GM13976 (cell line): Measurements from ENCODE around the gene MDM1.

ENCODE experiments used
- DNase-seq: peaks from one replicate; pipeline ENCODE4 v3.0.0; 2012; ENCODE audit warnings: low spot score
- in situ Hi-C: fragments of 300-500 bp; cut with MboI; formaldehyde crosslinking; loops from one replicate; pipeline ENCODE4 v1.12.0; 2022; ENCODE audit warnings: low sequenced_read_pairs, mixed read lengths, inconsistent platforms; ENCODE audit not compliant: unreplicated experiment
- TF ChIP-seq, protein P1 (sequence below): IDR thresholded peaks from 2 replicates; pipeline ENCODE4 v1.5.1; 2012; ENCODE audit warnings: borderline replicate concordance, mild to moderate bottlenecking; ENCODE audit not compliant: insufficient read depth; ENCODE audit errors: extremely low read depth, missing control alignments, control extremely low read depth

The MDM1 gene

DNA sequence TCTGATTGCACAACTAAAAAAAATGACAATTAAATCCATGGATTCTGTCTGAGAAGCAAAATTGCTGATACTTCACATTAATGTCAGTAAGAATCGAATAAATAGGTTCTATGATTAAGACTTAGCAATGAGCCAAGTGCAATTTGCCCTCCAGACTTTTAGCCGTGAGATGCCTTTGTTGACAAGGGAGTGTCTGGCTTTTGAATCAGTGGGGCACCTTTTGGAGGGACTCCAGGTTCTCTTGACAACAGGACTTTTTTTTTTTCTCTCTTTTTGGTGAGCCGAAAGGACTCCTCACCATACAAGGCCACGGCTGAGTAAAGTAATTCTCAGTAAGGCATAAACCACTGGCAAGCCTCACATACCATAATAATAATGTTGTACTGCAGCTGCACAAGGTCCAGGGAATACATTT lies 4.7 kb upstream of the MDM1 start:
- TF ChIP-seq, protein P1, sequence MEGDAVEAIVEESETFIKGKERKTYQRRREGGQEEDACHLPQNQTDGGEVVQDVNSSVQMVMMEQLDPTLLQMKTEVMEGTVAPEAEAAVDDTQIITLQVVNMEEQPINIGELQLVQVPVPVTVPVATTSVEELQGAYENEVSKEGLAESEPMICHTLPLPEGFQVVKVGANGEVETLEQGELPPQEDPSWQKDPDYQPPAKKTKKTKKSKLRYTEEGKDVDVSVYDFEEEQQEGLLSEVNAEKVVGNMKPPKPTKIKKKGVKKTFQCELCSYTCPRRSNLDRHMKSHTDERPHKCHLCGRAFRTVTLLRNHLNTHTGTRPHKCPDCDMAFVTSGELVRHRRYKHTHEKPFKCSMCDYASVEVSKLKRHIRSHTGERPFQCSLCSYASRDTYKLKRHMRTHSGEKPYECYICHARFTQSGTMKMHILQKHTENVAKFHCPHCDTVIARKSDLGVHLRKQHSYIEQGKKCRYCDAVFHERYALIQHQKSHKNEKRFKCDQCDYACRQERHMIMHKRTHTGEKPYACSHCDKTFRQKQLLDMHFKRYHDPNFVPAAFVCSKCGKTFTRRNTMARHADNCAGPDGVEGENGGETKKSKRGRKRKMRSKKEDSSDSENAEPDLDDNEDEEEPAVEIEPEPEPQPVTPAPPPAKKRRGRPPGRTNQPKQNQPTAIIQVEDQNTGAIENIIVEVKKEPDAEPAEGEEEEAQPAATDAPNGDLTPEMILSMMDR = no peak
- DNase-seq = no peak
- in situ Hi-C loops = no loop called here

DNA sequence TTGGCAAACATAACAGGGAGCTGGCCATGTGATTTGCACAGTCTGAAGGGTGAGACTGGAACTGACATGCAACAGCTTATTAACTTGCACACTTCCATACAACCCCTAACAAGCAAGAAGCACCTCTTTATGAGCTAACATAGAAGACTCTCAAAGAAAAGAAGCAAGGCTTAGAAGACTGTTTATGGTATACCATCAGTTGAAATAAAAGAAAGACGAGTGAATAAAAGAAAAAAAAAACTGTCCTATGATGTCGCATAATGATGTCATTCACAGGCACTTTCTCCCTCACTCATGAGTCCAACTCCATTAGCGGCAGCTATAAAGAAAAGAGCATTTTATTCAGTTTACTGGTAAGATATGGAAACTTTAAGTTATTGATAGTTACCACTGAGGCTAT lies 3.3 kb upstream of the MDM1 start:
- in situ Hi-C loops = no loop called here
- TF ChIP-seq, protein P1 = no peak
- no peak for DNase-seq

DNA sequence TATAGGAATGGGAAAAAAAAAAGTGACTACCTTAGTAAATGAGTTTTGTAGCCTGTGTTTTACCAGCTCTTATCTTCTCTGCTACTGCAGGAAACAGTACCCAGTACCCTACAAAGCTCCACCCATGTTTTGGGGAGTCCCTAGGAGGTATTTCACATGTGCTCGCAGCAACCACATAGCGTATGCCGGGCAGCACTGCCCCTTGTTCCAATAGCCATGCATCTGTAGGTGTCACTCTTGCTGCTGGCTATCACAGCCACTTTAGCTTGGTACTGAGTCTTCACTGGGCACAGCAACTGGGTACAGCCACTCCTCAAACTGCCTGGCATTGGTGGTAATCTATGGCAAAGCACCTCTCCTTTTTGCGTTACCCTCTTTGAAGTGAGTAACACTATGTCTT lies 2.0 kb upstream of the MDM1 start:
- in situ Hi-C loops = no loop called here
- DNase-seq = no peak
- TF ChIP-seq, protein P1 = no peak

DNA sequence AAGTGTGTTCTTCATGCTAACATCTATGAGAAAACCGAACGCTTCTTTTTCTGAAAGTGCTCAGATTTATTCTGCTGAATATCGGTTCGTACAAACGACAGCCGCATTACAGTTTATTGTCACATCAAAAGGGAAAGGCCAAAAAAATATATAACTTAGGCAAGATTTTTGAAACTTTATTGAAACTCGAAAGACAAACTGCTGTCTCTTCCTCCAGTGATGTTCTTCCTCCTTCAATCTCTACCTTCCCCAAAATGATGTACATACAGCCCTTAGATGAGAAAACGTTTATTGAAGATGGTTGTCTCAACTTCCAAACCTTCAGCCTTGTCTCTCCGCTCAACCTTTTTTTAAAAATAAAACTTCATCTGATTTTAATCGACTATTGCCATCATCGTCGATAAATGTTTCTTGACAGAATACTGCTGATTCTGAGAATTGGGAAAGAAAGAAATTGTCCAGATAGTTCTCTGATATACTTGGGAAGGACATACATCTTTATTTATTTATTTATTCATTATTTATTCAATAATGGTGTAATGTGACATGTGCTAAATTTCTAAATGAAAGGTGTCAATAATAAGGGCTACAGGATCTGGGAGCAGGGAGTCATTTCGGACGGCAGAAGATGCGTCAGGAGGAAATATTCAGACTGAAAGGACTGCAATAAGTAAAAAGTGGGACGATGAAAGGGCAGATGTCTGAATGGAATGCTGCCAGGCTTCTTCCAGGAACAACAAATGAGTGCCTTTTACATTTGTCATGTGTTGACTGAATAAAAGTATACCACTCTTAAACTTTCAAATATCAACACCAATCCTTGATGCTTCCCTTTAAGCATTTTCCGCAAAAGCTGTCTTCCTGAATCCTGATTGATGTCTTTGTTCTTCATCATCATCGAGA lies 817 bp upstream of the MDM1 start:
- no peak for DNase-seq

DNA sequence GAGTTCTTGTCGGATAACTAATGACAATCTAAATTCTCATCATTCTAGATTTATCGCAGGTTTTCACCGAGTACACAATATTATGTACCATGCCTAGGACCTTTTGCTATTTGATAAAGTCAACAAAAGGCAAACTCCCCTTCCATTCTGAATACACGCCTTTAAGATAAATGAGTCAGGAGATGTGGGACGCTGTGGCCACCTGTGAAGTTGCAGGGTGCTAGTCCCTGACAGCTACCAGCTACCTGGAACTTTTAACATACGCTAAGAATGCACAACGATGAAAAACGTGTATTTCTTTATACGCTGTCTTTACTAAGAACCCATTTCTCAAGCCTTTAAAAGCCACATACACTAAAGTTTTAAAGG lies 678 bp downstream of the MDM1 start:
- TF ChIP-seq, protein P1 = no peak
- DNase-seq = no peak
- in situ Hi-C loops = no loop called here

More for the DNA sequence above, 817 bp upstream of the MDM1 start:
- TF ChIP-seq, protein P1 = no peak
- in situ Hi-C loops = no loop called here

DNA sequence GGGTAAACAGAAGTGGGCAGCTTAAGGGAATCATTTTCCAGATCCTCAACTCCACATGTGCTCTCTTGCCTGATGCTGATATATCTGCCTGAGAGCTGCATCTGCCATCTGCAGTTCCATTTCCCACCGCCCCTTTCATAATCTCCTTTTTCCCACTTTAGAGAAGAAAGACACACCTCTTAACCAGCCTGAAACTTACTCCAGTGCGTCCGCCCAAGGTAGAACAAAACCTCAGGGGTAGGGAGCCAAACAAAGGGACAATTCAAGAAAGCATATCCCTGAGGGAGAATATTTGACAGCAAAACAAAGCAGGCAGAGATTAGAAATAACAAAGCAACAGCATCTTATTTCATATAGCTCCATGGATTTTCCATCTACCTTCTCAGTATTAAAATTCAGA lies 4.3 kb downstream of the MDM1 start:
- TF ChIP-seq, protein P1 = no peak
- no peak for DNase-seq
- in situ Hi-C loops = no loop called here
